GM23248 (cell line): ENCODE results near the gene FAT4. TPM values are rescaled to one million over a fixed set of nuclear protein-coding genes. Genes with fewer than 3 reads are reported as not detected.

Experiments
- DNase-seq: peaks from one replicate; pipeline ENCODE4 v3.0.0-alpha.2; 2015
- H2AFZ ChIP-seq: fragments of 200-600 bp; sonication (generic); 2 replicates; pipeline ENCODE4 v1.6.1; 2016; ENCODE audit warnings: antibody characterized with exemption
- H3F3A ChIP-seq: fragments of 200-600 bp; sonication (generic); 2 replicates; pipeline ENCODE4 v1.6.1; 2016; ENCODE audit warnings: mild to moderate bottlenecking, antibody characterized with exemption, mixed run types; ENCODE audit not compliant: insufficient read depth
- H3K27ac ChIP-seq: fragments of 200-600 bp; sonication (generic); 2 replicates; pipeline ENCODE4 v1.5.1; 2016; ENCODE audit warnings: mild to moderate bottlenecking
- H3K27me3 ChIP-seq: fragments of 200-600 bp; sonication (generic); replicated peaks from 2 replicates; pipeline ENCODE4 v1.6.1; 2016; ENCODE audit warnings: mild to moderate bottlenecking; ENCODE audit not compliant: insufficient read depth
- H3K36me3 ChIP-seq: fragments of 200-600 bp; sonication (generic); 2 replicates; pipeline ENCODE4 v1.6.1; 2016; ENCODE audit warnings: low read depth, mild to moderate bottlenecking
- H3K4me1 ChIP-seq: fragments of 200-600 bp; sonication (generic); 2 replicates; pipeline ENCODE4 v1.6.1; 2016; ENCODE audit warnings: mild to moderate bottlenecking; ENCODE audit not compliant: insufficient read depth
- H3K4me2 ChIP-seq: fragments of 200-600 bp; sonication (generic); one replicate; pipeline ENCODE4 v1.6.1; 2016; ENCODE audit warnings: mild to moderate bottlenecking; ENCODE audit not compliant: unreplicated experiment
- H3K4me3 ChIP-seq: fragments of 200-600 bp; sonication (generic); 2 replicates; pipeline ENCODE4 v1.5.1; 2016; ENCODE audit warnings: mild to moderate bottlenecking
- H3K79me2 ChIP-seq: fragments of 200-600 bp; sonication (generic); 2 replicates; pipeline ENCODE4 v1.6.1; 2016; ENCODE audit warnings: mild to moderate bottlenecking; ENCODE audit not compliant: insufficient read depth
- H3K9ac ChIP-seq: fragments of 200-600 bp; sonication (generic); 2 replicates; pipeline ENCODE4 v1.6.1; 2016; ENCODE audit warnings: mild to moderate bottlenecking
- H3K9me2 ChIP-seq: fragments of 200-600 bp; sonication (generic); 2 replicates; pipeline ENCODE4 v1.6.1; 2016; ENCODE audit warnings: mixed run types, mild to moderate bottlenecking, moderate library complexity; ENCODE audit not compliant: insufficient read depth
- H3K9me3 ChIP-seq: fragments of 200-600 bp; sonication (generic); one replicate; pipeline ENCODE4 v1.6.1; 2017; ENCODE audit warnings: low read depth
- H4K20me1 ChIP-seq: fragments of 200-600 bp; sonication (generic); 2 replicates; pipeline ENCODE4 v1.6.0; 2016; ENCODE audit not compliant: insufficient read depth
- EZH2 ChIP-seq: fragments of 200-600 bp; sonication (generic); IDR thresholded peaks from 2 replicates; pipeline ENCODE4 v1.6.1; 2018; ENCODE audit warnings: antibody characterized with exemption, mild to moderate bottlenecking; ENCODE audit not compliant: insufficient read depth, poor library complexity, severe bottlenecking
- EZH2phosphoT487 ChIP-seq: fragments of 200-600 bp; sonication (generic); IDR thresholded peaks from 2 replicates; pipeline ENCODE4 v1.6.1; 2018; ENCODE audit warnings: antibody characterized with exemption, moderate library complexity, mild to moderate bottlenecking, low read depth; ENCODE audit not compliant: insufficient read depth
- WGBS, 2 experiments: methylation state at CpG; one replicate each; pipeline ENCODE4 v1.1.6; 2015 to 2017; ENCODE audit warnings: low lambda C conversion rate in 2 of 2, low coverage in 1 of 2; ENCODE audit errors: missing lambda C conversion rate in 2 of 2; 5-methylcytosine and 5-hydroxymethylcytosine counted together
- in situ Hi-C: fragments of 300-500 bp; cut with MboI; formaldehyde crosslinking; loops from 2 replicates; pipeline ENCODE4 v1.15.0; 2020
- polyA plus RNA-seq: library from polyadenylated mRNA; unstranded; fragments of >200 nt; fragmentation: Nextera tagmentation; extraction: Ambion mirVana; gene quantifications from 2 replicates; pipeline ENCODE4 v1.2.1, GENCODE V29; 2016
- total RNA-seq: library from RNA; depleted of rRNA; stranded (reverse); fragments of >200 nt; shearing (Covaris generic); gene quantifications from 2 replicates; pipeline ENCODE4 v1.2.3, GENCODE V29; 2014

Gene FAT4
- total and polyA plus RNA-seq, 2 experiments from 2014 or later, result 2.4 to 22.0 TPM

- Histone ChIP-seq H3K27ac (no peak overlapping the region), H4K20me1 (no peaks in the 10 kb centered on the region), H3K4me2 (no peak overlapping the region), H3K4me1 (no peaks in the 10 kb centered on the region), H2AFZ (no peak overlapping the region), H3K79me2 (peaks cover 24% of the 10 kb centered on the region), H3K4me3 (no peak overlapping the region), H3K9ac (no peak overlapping the region), H3F3A (no peaks in the 10 kb centered on the region), H3K9me3 (no peaks in the 10 kb centered on the region), H3K27me3 (no peaks in the 10 kb centered on the region), H3K9me2 (no peaks in the 10 kb centered on the region; the same call in 1 of the 2 replicates), H3K36me3 (no peaks in the 10 kb centered on the region)
- TF ChIP-seq EZH2phosphoT487, result no peak
- TF ChIP-seq EZH2, result no peak
- DNase-seq, result no peak
- WGBS, 2 experiments, result 94 to 95% methylated on average over 2 of the region's 2 CpGs
- in situ Hi-C loops, result no loop called here
Measured at GRCh38 chr4:125344198-125344597, 29.4 kb downstream of the FAT4 start.

GRCh38 chr4:125346616-125347015 lies 31.9 kb downstream of the FAT4 start:
- H3K9me2 ChIP-seq, result no peaks in the 10 kb centered on the region; the same call in 1 of the 2 replicates
- H3K79me2 ChIP-seq, result peaks cover 26% of the 10 kb centered on the region
- H3K4me1 ChIP-seq, result no peaks in the 10 kb centered on the region
- TF ChIP-seq EZH2 (no peak), EZH2phosphoT487 (no peak)
- no peaks in the 10 kb centered on the region for H3F3A ChIP-seq
- H3K27ac ChIP-seq, result no peak overlapping the region
- no peaks in the 10 kb centered on the region for H3K36me3 ChIP-seq
- DNase-seq, result no peak
- no peaks in the 10 kb centered on the region for H3K9me3 ChIP-seq
- 95 to 96% methylated on average over 4 of the region's 4 CpGs for WGBS, 2 experiments
- no peaks in the 10 kb centered on the region for H4K20me1 ChIP-seq
- H3K27me3 ChIP-seq, result no peaks in the 10 kb centered on the region
- in situ Hi-C loops, result no loop called here
- H2AFZ ChIP-seq, result no peak overlapping the region
- no peak overlapping the region for H3K4me2 ChIP-seq
- H3K9ac ChIP-seq, result no peak overlapping the region
- H3K4me3 ChIP-seq, result no peak overlapping the region

DNA sequence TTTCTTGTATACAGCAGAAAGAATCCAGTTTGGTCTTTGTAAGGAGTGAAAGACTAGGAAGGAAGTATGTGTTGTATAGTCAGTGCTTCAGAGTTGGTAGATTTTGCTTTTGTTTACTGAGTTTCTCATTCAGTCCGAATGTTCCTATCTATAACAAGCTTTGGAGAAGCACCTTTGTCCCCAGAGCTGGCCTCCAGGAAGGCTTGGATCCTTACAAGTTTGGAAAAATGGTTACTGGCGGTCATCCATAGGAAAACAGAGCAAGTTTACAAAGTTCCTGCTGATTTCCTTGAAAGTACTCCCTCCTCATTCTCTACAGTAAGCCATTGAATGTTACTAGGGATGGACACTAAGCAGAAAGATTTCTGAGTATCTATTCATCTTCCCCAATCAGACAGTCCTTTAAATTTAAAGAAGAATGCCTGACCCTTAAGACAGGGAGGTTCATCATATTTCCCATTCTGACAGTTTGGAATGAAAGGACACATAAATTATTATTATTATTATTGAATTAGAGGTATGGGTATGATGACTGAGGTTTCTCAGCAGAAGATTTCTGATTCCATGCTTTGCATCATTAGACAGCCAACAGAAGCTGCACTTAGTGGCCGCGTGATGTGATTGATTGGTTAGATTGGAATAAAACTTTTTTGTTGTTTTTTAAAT lies 35.8 kb downstream of the FAT4 start:
- H3K36me3 ChIP-seq, result no peaks in the 10 kb centered on the region
- no peaks in the 10 kb centered on the region for H3K27me3 ChIP-seq
- no peak overlapping the region for H3K9ac ChIP-seq
- no peak overlapping the region for H2AFZ ChIP-seq
- no peak for DNase-seq
- no peak overlapping the region for H3K27ac ChIP-seq
- TF ChIP-seq EZH2 (no peak), EZH2phosphoT487 (no peak)
- H3K4me1 ChIP-seq, result no peaks in the 10 kb centered on the region
- H3K4me2 ChIP-seq, result no peak overlapping the region
- whole genome bisulfite sequencing, 2 experiments, result 86 to 91% methylated on average over 4 of the region's 4 CpGs
- peaks cover 37% of the 10 kb centered on the region for H3K79me2 ChIP-seq
- H3K9me2 ChIP-seq, result no peaks in the 10 kb centered on the region; the same call in 1 of the 2 replicates
- no peaks in the 10 kb centered on the region for H4K20me1 ChIP-seq
- no peak overlapping the region for H3K4me3 ChIP-seq
- H3F3A ChIP-seq, result no peaks in the 10 kb centered on the region
- in situ Hi-C loops, result no loop called here
- no peaks in the 10 kb centered on the region for H3K9me3 ChIP-seq

DNA sequence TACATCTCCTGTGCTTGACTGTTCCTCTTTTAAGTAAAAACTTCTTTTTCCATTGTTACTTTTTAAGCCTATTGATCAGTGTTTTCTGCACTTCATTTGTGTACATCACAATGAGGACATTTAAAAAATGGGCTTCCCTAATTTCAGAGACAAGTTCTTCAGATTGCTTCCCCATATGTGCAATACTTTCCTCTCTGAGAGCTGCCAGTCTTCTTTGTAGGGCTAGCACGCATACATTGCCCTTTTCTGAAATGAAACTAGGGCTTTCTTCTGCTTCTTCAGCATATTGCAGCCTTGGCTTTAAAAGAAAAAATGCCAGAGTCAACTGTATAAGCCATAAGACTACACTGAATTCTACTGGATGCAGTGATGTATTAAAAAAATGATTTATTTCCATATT lies 37.8 kb downstream of the FAT4 start:
- peaks cover 48% of the 10 kb centered on the region for H3K79me2 ChIP-seq
- DNase-seq, result peak; percentile 3
- no peak overlapping the region for H3K27ac ChIP-seq
- no peaks in the 10 kb centered on the region for H3K36me3 ChIP-seq
- no peak overlapping the region for H3K9ac ChIP-seq
- H3K4me2 ChIP-seq, result no peak overlapping the region
- no peaks in the 10 kb centered on the region for H3K27me3 ChIP-seq
- H2AFZ ChIP-seq, result no peak overlapping the region
- no peaks in the 10 kb centered on the region for H3K4me1 ChIP-seq
- in situ Hi-C loops, result no loop called here
- no peaks in the 10 kb centered on the region for H3F3A ChIP-seq
- H3K9me2 ChIP-seq, result no peaks in the 10 kb centered on the region
- no peaks in the 10 kb centered on the region for H4K20me1 ChIP-seq
- H3K9me3 ChIP-seq, result no peaks in the 10 kb centered on the region
- TF ChIP-seq EZH2 (no peak), EZH2phosphoT487 (no peak)
- no peak overlapping the region for H3K4me3 ChIP-seq
- WGBS, 2 experiments, result 75 to 77% methylated on average over 1 of the region's 1 CpG
